ENCODE measurements around the gene OR4D6.
"Not testable (repeated sequence)": the region's sequence is repeated elsewhere in the genome, so short reads cannot be mapped to it uniquely, and the experiment has no call there.

The OR4D6 gene

GRCh38 chr11:59456661-59457060 lies at the start of gene OR4D6:
TSS of gene OR4D6 (plus strand) at chr11:59456961. CDS start at chr11:59456961, 0 bp downstream.
- DNase-seq = no peak

- DNase-seq = no peak
These were observed 43.1 kb upstream of the OR4D6 start for GRCh38 chr11:59413646-59414045.

- DNase-seq = no peak
These were observed 41.6 kb upstream of the OR4D6 start for GRCh38 chr11:59415111-59415510.

GRCh38 chr11:59416613-59417012 lies 40.1 kb upstream of the OR4D6 start:
- DNase-seq = no peak

- DNase-seq = no peak
These were observed 39.7 kb upstream of the OR4D6 start for GRCh38 chr11:59417023-59417422.

GRCh38 chr11:59418156-59418555 lies 38.6 kb upstream of the OR4D6 start:
- DNase-seq = no peak

- no peak for DNase-seq
These were observed 32.9 kb upstream of the OR4D6 start for GRCh38 chr11:59423835-59424234.

- DNase-seq = no peak
These were observed 31.6 kb upstream of the OR4D6 start for GRCh38 chr11:59425131-59425530.

GRCh38 chr11:59426361-59427067 lies 30.2 kb upstream of the OR4D6 start, which contains the start of gene OR5A2:
TSS of gene OR5A2 (minus strand) at chr11:59426413. CDS start at chr11:59422953, 3,460 bp downstream.
- no peak for DNase-seq

GRCh38 chr11:59427068-59427382 lies 29.7 kb upstream of the OR4D6 start:
- DNase-seq = no peak

- DNase-seq = no peak
These were observed 26.7 kb upstream of the OR4D6 start for GRCh38 chr11:59429924-59430516.

- no peak for DNase-seq
These were observed 20.6 kb upstream of the OR4D6 start, which contains the start of gene OR5A1 for GRCh38 chr11:59436169-59436568. TSS of gene OR5A1 (plus strand) at chr11:59436469. CDS start at chr11:59443169, 6,700 bp downstream.

GRCh38 chr11:59437770-59438169 lies 19.0 kb upstream of the OR4D6 start:
- DNase-seq = no peak

- not testable (repeated sequence) for DNase-seq
These were observed 11.1 kb upstream of the OR4D6 start for GRCh38 chr11:59445624-59446023.

GRCh38 chr11:59448484-59448883 lies 8.3 kb upstream of the OR4D6 start:
- no peak for DNase-seq

GRCh38 chr11:59459916-59460315 lies 3.2 kb downstream of the OR4D6 start:
- DNase-seq = no peak

- DNase-seq = no peak
These were observed 6.5 kb downstream of the OR4D6 start for GRCh38 chr11:59463190-59463641.

- no peak for DNase-seq
These were observed 16.3 kb downstream of the OR4D6 start, which contains the start of gene OR4D10 for GRCh38 chr11:59473015-59473414. TSS of gene OR4D10 (plus strand) at chr11:59473315. CDS start at chr11:59477430, 4,115 bp downstream.

GRCh38 chr11:59475176-59475575 lies 18.4 kb downstream of the OR4D6 start:
- no peak for DNase-seq

- DNase-seq = no peak
These were observed 23.1 kb downstream of the OR4D6 start for GRCh38 chr11:59479906-59480305.

GRCh38 chr11:59480359-59480758 lies 23.6 kb downstream of the OR4D6 start:
- DNase-seq = no peak

GRCh38 chr11:59501931-59502330 lies 45.2 kb downstream of the OR4D6 start:
- DNase-seq = no peak

GRCh38 chr11:59503276-59503675 lies 46.5 kb downstream of the OR4D6 start, which contains the start of gene OR4D11:
TSS of gene OR4D11 (plus strand) at chr11:59503576. CDS start at chr11:59503576, 0 bp downstream.
- no peak for DNase-seq

Measured in activated T-cell treated with anti-CD3 and anti-CD28 coated beads, Interleukin-2, amount 50 U/mL, for 48 hours (primary cell).